Thyroid gland (tissue), 4 donors: ENCODE data around the gene BLOC1S4.

Experiments used
- POLR2A ChIP-seq, 2 donors: fragments of 450-650 bp; IDR thresholded peaks; one replicate each; pipeline ENCODE4 v1.6.1; 2017; ENCODE audit warnings: antibody characterized with exemption in 2 of 2, mild to moderate bottlenecking in 2 of 2, moderate library complexity in 1 of 2
- TF ChIP-seq, protein P1 (sequence below), 6 experiments: fragments of 200-600 bp in 3 of 6; fragments of 450-650 bp in 3 of 6; sonication (generic) in 3 of 6; IDR thresholded peaks; one replicate each; pipeline ENCODE4 v1.5.1; 2016 to 2019; ENCODE audit warnings: antibody characterized with exemption in 6 of 6, mild to moderate bottlenecking in 2 of 6, inconsistent platforms in 1 of 6, moderate library complexity in 1 of 6

GRCh38 chr4:6724421-6725111 is 8.6 kb downstream of the BLOC1S4 start:
- no peak for TF ChIP-seq POLR2A (IDR thresholded peaks at IDR 0.05)
- TF ChIP-seq, protein P1, sequence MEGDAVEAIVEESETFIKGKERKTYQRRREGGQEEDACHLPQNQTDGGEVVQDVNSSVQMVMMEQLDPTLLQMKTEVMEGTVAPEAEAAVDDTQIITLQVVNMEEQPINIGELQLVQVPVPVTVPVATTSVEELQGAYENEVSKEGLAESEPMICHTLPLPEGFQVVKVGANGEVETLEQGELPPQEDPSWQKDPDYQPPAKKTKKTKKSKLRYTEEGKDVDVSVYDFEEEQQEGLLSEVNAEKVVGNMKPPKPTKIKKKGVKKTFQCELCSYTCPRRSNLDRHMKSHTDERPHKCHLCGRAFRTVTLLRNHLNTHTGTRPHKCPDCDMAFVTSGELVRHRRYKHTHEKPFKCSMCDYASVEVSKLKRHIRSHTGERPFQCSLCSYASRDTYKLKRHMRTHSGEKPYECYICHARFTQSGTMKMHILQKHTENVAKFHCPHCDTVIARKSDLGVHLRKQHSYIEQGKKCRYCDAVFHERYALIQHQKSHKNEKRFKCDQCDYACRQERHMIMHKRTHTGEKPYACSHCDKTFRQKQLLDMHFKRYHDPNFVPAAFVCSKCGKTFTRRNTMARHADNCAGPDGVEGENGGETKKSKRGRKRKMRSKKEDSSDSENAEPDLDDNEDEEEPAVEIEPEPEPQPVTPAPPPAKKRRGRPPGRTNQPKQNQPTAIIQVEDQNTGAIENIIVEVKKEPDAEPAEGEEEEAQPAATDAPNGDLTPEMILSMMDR (IDR thresholded peaks at IDR 0.05) = no peak
